Upper lobe of right lung (tissue), 1 donor: Measurements from ENCODE around the gene TEX264. TPM values are rescaled to one million over a fixed set of nuclear protein-coding genes. Genes with fewer than 3 reads are reported as not detected.
A peak's percentile ranks its signal among the peaks of the same experiment; 100 is the strongest.

Experiments
- ATAC-seq: fragments of 200-7000 bp; cut with Tn5 transposase; one replicate; pipeline ENCODE4 v1.9.1; 2020; ENCODE audit warnings: mild to moderate bottlenecking, moderate library complexity
- DNase-seq: peaks from one replicate; pipeline ENCODE4 v3.0.0-alpha.2; 2020
- H3K27ac ChIP-seq: fragments of 200-600 bp; one replicate; pipeline ENCODE4 v1.8.0; 2022
- H3K27me3 ChIP-seq: fragments of 200-600 bp; one replicate; pipeline ENCODE4 v1.8.0; 2022; ENCODE audit warnings: mild to moderate bottlenecking
- H3K36me3 ChIP-seq: fragments of 200-600 bp; one replicate; pipeline ENCODE4 v1.8.0; 2022
- H3K4me1 ChIP-seq: fragments of 200-600 bp; one replicate; pipeline ENCODE4 v1.8.0; 2022
- H3K4me3 ChIP-seq: fragments of 200-600 bp; one replicate; pipeline ENCODE4 v1.8.0; 2022; ENCODE audit warnings: mild to moderate bottlenecking
- H3K9me3 ChIP-seq: fragments of 200-600 bp; one replicate; pipeline ENCODE4 v1.8.0; 2022
- intact Hi-C: fragments of 100-400 bp; cut with DNase I; formaldehyde crosslinking; loops from one replicate; pipeline ENCODE4 v1.11.0; 2022
- total RNA-seq: library from RNA; stranded (reverse); fragmentation: NEBNext Ultra II Directional; extraction: Animal tissue kit (Norgen Biotek cat#: 25700); gene quantifications from one replicate; pipeline ENCODE4 v1.2.1, GENCODE V29; 2021
- TF ChIP-seq, protein P1 (sequence below): fragments of 200-600 bp; IDR thresholded peaks from one replicate; pipeline ENCODE4 v1.8.0; 2022; ENCODE audit warnings: antibody characterized with exemption
- donor health status: DM: no; HTN: yes; CAD: no; lungs with severe emphysema.

Gene TEX264
- total RNA-seq, 1 donor from 2014 or later = 51.0 TPM

GRCh38 chr3:51706021-51706485 is 35.0 kb downstream of the TEX264 start:
- DNase-seq (peak; percentile 25), ATAC-seq (no peak)
- H3K27ac ChIP-seq = no peak overlapping the region
- H3K4me1 ChIP-seq = no peaks in the 10 kb centered on the region
- TF ChIP-seq, protein P1, sequence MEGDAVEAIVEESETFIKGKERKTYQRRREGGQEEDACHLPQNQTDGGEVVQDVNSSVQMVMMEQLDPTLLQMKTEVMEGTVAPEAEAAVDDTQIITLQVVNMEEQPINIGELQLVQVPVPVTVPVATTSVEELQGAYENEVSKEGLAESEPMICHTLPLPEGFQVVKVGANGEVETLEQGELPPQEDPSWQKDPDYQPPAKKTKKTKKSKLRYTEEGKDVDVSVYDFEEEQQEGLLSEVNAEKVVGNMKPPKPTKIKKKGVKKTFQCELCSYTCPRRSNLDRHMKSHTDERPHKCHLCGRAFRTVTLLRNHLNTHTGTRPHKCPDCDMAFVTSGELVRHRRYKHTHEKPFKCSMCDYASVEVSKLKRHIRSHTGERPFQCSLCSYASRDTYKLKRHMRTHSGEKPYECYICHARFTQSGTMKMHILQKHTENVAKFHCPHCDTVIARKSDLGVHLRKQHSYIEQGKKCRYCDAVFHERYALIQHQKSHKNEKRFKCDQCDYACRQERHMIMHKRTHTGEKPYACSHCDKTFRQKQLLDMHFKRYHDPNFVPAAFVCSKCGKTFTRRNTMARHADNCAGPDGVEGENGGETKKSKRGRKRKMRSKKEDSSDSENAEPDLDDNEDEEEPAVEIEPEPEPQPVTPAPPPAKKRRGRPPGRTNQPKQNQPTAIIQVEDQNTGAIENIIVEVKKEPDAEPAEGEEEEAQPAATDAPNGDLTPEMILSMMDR = no peak
- H3K4me3 ChIP-seq = no peak overlapping the region
- no peaks in the 10 kb centered on the region for H3K27me3 ChIP-seq
- no peaks in the 10 kb centered on the region for H3K9me3 ChIP-seq
- peaks cover 17% of the 10 kb centered on the region for H3K36me3 ChIP-seq
- intact Hi-C loops = no loop called here

GRCh38 chr3:51706788-51707731 is 36.0 kb downstream of the TEX264 start, which contains the start of gene GRM2:
Gene GRM2, plus strand, starts transcription at chr3:51707068. Its CDS starts 1,916 bp downstream, at chr3:51708984.
- intact Hi-C loops = no loop called here
- no peaks in the 10 kb centered on the region for H3K4me1 ChIP-seq
- H3K36me3 ChIP-seq = peaks cover 9% of the 10 kb centered on the region
- TF ChIP-seq, protein P1 = no peak
- H3K27ac ChIP-seq = no peak within 1 kb of the TSS
- DNase-seq (peak; percentile 88), ATAC-seq (peak; percentile 88)
- no peaks in the 10 kb centered on the region for H3K9me3 ChIP-seq
- H3K27me3 ChIP-seq = no peaks in the 10 kb centered on the region
- H3K4me3 ChIP-seq = peak within 1 kb of the TSS; percentile 25

DNA sequence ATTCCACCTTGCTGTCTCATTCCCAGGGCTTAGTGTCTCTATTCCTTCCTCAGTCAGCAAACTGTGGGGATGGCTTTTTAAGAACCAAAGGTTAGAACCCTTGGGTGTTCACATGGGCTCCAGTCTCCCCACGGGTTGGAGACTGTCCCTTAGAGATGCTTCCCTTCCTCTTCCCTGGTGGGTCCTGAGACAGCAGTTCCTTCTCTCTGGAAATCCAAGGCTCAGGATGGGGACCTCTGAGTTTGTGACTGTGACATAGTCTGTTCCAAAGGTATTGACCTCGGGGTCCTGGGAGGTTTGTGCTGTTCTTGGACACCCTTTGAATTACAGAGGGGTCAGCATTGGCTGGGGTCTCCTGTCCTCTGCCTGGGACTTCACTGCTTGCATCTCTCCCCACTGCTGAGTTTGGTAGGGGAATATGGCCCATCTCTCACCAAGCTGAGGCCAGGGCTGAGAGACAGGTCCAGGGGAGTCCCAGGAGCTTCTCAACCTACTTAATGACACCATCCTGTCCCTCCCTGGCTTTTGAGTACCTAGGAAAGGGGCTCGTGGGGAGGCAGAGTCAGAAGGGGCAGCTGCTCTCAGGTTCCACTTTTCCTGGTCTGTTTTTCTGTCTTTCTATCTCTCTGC is 37.3 kb downstream of the TEX264 start:
- ATAC-seq (no peak), DNase-seq (peak; percentile 20)
- Histone ChIP-seq H3K4me3 (no peak overlapping the region), H3K27me3 (no peaks in the 10 kb centered on the region), H3K27ac (no peak overlapping the region), H3K9me3 (no peaks in the 10 kb centered on the region), H3K4me1 (no peaks in the 10 kb centered on the region), H3K36me3 (peaks cover 5% of the 10 kb centered on the region)
- TF ChIP-seq, protein P1 = no peak
- intact Hi-C loops = no loop called here

- Histone ChIP-seq H3K36me3 (no peaks in the 10 kb centered on the region), H3K27ac (no peak overlapping the region), H3K4me1 (no peaks in the 10 kb centered on the region), H3K27me3 (no peaks in the 10 kb centered on the region), H3K9me3 (no peaks in the 10 kb centered on the region), H3K4me3 (no peak overlapping the region)
- DNase-seq (peak; percentile 62), ATAC-seq (no peak)
- intact Hi-C loops = no loop called here
- TF ChIP-seq, protein P1 = no peak
These were observed 38.0 kb downstream of the TEX264 start for GRCh38 chr3:51709004-51709420.

DNA sequence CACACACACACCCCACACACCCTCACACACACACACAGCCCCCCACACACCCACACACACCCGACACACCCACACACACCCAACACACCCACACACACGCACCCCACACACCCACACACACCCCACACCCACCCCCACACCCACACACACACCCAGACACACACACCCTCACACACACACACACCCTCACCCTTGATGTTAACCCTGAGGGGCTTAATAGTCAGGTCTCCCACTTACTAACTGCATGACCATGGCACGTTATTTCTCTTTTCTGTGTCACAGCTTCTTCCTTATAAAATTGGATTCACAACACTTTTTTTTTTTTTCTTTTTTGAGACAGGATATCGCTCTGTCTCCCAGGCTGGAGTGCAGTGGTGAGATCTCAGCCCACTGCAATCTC is 38.6 kb downstream of the TEX264 start:
- TF ChIP-seq, protein P1 = no peak
- intact Hi-C loops = no loop called here
- H3K9me3 ChIP-seq = no peaks in the 10 kb centered on the region
- DNase-seq = no peak
- no peak overlapping the region for H3K27ac ChIP-seq
- H3K4me3 ChIP-seq = no peak overlapping the region
- H3K27me3 ChIP-seq = no peaks in the 10 kb centered on the region
- H3K4me1 ChIP-seq = no peaks in the 10 kb centered on the region
- ATAC-seq = no peak
- H3K36me3 ChIP-seq = no peaks in the 10 kb centered on the region
